Skin of body (tissue), 2 donors: ENCODE results near the gene PRELID3B. TPM values are rescaled to one million over a fixed set of nuclear protein-coding genes. Genes with fewer than 3 reads are reported as not detected.
"Not testable (repeated sequence)": the region's sequence is repeated elsewhere in the genome, so short reads cannot be mapped to it uniquely, and the experiment has no call there.

ENCODE experiments used
- DNase-seq: peaks from one replicate; lab custom pipeline; 2025; lab: John Stamatoyannopoulos, UW
- total RNA-seq: library from RNA; depleted of rRNA; stranded (reverse); fragments of >200 nt; gene quantifications from one replicate; pipeline ENCODE4 v1.2.3, GENCODE V29; 2014

PRELID3B gene
- total RNA-seq, 1 donor from 2014 or later, result 50.0 TPM

- no peak for DNase-seq
These were observed 7.9 kb upstream of the PRELID3B start for GRCh38 chr20:59050437-59050836.

- no peak for DNase-seq
These were observed 6.1 kb upstream of the PRELID3B start for GRCh38 chr20:59048681-59049030.

GRCh38 chr20:59047938-59048680 is 5.5 kb upstream of the PRELID3B start:
- no peak for DNase-seq

- no peak for DNase-seq
These were observed 4.3 kb upstream of the PRELID3B start for GRCh38 chr20:59046862-59047261.

DNA sequence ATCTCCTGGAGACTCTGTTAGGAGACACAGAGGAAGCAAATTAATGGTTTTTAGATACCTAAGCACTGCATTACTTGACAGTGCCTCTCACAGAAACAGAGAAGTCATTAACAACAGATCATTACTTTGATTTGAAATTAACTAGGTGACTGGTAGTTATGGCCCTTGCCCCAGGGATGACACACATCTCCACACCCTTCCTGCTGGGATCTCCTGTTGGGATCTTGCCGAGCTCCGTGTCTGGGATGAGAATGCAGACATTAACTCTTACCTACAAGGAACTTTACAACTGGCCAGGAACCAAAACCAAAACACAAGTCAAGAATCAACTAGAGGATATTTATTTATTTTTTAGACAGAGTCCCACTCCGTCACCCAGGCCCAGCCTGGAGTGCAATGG is 2.2 kb upstream of the PRELID3B start:
- DNase-seq, result no peak

GRCh38 chr20:59044295-59044694 is 1.7 kb upstream of the PRELID3B start:
- DNase-seq, result no peak

DNA sequence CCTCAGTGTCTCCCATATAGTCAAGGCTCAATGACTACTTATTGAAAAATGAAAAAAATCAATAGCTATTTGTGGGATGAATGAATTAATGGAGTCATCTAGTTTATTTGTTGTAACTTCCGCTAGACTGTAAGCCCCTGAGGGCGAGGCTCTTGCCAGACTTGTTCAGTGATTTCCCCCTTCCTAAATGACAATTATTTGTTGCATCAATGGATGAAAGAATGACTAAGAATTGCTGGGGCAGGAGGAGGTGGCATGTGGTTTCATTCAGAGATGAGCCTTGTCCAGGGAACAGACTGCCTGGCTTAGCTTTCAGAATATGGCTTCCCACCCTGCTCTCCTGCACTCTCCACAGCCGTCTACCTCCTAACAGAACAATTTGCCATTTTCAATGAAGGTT is 1.1 kb upstream of the PRELID3B start:
- no peak for DNase-seq

- peak; percentile 85 for DNase-seq
These were observed 428 bp upstream of the PRELID3B start for GRCh38 chr20:59042796-59043631.

GRCh38 chr20:59041487-59041886 is 1.1 kb downstream of the PRELID3B start:
- not testable (repeated sequence) for DNase-seq

DNA sequence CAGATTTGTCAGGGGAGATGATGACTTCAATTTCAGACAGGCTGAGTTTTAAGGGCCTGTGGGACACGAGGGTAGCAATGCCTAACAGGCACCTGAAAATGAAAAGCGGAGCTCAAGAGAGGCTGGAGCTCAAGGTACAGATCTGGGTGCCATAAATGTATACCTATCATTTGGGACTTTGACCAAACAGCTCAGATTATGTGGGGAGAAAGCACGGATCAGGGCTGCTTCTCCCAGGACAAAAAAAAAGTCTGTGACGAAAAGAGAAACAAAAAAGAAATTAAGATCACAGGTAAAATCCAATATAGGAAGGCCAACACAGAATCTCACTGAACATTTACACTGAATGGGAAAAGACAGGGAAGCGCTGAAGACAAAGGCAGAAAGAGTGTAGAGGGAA is 1.9 kb downstream of the PRELID3B start:
- no peak for DNase-seq

DNA sequence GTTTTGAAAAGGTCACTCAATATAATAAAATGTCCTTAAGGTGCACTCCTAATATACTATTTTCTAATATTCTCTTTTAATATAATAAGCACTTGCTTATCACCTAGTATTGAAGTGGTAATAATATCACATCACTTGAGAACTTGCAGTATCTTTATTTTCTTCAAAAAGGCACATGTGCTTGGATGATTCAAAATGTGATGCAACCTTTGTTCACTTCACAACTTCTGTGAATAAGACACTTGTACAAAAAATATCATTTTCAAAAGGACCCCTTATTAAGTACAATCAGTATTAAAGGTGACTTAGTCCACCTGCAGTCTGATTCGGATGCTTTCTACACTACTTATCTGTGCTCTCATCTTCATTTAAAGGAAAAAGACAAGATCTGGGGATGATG is 3.4 kb downstream of the PRELID3B start:
- no peak for DNase-seq

DNA sequence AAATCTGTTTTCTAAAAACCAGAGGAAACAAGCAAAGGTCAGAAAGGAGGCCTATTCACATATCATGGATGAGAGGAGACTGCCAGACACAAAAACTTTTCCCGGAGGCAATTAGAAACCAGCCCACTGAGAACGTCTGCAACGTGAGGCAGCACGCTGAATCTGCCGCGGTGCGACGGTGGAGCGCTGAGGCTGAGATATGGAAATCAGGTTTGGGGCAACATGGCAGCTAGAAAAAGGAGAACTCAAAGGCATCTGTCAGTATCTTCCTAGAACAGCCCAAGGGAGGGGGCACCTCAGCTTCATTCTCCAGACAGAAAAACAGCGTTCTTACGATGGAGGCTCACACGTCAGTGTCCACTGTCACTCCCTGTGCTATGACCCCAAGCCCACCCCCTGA is 5.2 kb downstream of the PRELID3B start:
- no peak for DNase-seq

GRCh38 chr20:59035381-59035780 is 7.2 kb downstream of the PRELID3B start:
- DNase-seq, result no peak

DNA sequence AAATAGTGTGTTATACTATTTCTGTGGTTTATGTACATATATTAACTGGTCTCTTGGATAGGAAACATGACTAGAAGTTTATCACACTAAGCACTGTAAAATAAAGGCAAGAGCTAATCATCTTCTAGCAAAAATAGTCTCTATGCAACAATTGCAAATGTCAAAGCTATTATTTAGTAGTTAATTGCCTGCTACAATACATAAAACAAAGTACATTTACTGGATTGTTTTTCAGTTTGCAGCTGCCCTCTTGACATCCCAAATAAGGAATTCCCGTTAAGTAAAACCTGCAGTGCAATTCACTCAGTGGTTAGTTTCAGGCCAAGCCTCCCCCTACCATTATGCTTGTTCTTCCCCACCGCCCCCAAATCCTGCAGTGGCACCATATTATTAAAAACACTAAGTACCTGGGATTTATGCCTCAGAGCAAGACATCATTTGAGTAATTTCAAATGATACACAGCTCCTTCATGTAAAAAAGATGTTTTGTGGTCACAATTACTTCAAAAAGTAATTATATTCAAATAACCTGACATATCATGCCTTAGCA is 8.9 kb downstream of the PRELID3B start:
- DNase-seq, result no peak

DNA sequence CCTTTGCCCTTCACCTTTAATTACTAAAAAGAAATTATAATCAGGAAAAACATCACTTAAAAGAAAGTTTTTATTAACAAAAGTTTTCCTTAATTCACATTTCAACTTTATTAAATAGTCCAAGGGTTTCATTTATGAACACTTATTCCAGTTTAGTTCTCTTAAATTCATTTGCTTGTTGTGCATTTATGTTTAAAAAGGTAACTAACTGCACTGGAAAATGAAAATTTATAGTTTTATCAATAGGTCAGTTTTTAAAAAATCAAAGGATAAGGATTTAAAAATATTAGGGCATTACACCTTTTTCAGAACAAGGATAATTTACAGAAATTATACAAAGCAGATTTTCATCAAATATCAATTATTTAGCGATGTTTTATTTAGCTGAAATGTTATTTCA is 9.5 kb downstream of the PRELID3B start:
- no peak for DNase-seq

- DNase-seq, result peak; percentile 69
These were observed 9.9 kb downstream of the PRELID3B start for GRCh38 chr20:59032713-59033059.

- peak; percentile 93 for DNase-seq
These were observed 10.4 kb downstream of the PRELID3B start, which contains the start of gene ATP5F1E for GRCh38 chr20:59032023-59032712. Gene ATP5F1E, minus strand, starts transcription at chr20:59032335. Its CDS starts 84 bp downstream, at chr20:59032251.

- DNase-seq, result no peak
These were observed 11.0 kb downstream of the PRELID3B start for GRCh38 chr20:59031564-59032022.

DNA sequence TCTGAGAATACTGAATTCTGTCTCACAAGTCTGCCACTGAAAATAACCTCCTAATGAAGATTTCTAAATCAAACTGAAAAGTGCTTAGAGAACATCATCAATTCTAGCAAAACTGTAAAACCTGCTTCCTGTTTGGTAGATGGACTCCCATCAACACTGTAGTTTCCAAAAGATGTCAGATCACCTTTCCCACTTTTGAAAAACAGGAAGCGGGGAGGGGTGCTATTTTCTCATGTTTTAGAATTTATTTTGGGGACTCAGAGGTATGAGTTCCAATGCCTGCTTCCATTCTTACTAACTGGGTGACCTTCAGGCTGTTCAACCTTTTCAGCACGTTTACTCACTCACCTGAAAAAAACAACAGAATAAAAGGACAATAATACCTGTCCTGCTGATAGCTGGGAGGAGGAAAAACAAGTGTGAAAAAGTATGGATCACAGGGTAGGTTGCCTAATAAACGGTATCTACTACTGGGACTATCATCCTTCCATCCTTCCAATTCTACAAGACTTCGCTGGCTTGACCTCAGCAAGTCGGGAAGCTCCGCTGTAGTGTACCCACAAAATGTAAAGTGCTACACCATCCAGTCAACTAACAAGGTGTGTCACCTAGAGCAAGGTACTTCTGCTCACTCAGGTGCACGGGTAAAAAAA is 11.5 kb downstream of the PRELID3B start:
- no peak for DNase-seq

GRCh38 chr20:59028812-59029211 is 13.8 kb downstream of the PRELID3B start:
- DNase-seq, result no peak

- DNase-seq, result no peak
These were observed 14.8 kb downstream of the PRELID3B start for GRCh38 chr20:59027741-59028320.
